GM11168 (cell line): ENCODE measurements around the gene EIF4E2.

Experiments
- in situ Hi-C: fragments of 300-500 bp; cut with MboI; formaldehyde crosslinking; loops from one replicate; pipeline ENCODE4 v1.12.0; 2022; ENCODE audit warnings: low sequenced_read_pairs; ENCODE audit not compliant: unreplicated experiment

EIF4E2 gene

DNA sequence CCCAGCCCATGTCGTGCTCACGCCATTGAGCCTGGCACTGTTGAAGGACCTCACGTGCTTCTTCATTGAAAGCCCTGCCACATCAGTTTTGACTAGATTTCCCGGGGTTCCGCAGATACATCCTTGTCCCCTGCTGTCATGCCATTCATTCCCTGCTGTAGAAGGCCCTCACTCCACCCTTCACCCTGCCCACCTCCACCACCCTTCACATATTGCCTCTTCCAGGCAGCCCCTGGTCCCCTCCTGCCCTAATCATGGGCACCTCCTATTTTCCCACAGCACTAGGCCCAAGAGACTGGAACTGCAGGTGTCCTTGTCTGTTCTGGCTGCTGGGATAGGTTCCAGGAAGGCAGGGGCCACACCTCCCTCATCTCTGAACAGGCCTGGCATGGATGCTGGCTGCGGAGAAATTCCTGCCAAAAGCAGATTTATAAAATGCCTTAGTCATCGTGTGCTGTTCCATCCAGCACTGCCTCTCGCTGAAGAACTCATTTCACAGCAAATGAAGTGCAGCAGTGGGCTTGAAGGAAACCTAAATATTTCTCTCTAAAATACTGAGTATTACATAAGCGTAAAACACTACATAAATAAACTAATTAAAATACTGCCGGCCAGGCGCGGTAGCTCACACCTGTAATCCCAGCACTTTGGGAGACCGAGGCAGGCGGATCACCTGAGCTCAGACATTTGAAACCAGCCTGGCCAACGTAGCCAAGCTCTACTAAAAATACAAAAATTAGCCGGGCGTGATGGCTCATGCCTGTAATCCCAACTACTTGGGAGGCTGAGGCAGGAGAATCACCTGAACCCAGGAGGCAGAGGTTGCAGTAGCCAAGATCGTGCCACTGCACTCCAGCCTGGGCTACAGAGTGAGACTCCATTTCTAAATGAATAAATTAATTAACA lies 38.4 kb downstream of the EIF4E2 start:
- in situ Hi-C loops = no loop called here

GRCh38 chr2:232592772-232593395 lies 42.4 kb downstream of the EIF4E2 start:
- in situ Hi-C loops = no loop called here

DNA sequence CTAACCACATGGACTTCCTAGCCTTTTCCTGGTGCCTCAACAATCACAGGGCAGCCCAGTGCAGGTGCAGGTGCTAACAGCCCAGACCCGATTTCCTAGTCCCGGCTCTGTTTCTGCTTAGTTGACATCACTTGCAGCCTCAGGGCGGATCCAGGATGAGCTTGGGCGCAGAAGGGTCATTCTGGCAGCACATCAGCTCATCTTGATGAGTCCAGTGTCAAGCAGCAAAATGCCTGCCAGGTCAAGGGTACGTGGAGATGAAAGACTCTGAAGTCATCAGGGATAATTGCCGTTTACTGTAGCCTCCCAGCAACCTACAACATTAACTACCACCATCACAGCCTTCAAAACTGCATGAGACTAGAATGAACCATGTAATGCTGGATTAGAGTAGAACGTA lies 43.5 kb downstream of the EIF4E2 start:
- in situ Hi-C loops = no loop called here

DNA sequence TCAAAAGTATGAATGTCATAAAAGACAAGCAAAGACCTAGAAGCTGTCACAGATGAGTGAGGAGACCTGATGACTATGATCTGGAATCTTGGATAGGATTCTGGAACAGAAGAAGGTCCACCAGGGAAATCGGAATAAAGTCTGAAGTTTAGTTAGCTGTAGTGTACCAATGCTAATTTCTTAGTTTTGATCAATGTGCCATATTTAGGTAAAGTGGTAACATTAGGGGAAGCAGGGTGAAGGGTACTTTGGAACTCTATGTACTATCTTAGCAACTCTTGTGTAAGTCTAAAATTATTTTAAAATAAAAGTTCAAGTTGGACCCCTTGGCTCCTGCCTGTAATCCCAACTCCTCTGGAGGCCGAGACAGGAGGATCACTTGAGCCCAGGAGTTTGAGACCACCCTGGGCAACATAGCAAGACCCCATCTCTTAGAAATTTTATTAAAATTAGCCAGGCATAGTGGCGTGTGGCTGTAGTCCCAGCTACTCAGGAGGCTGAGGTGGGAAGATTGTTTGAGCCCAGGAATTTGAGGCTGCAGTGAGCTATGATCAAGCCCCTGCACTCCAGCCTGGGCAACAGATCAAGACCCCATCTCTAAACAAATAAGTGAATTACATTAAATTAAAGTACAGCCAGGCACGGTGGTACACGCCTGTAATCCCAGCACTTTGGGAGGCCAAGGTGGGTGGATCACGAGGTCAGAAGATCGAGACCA lies 47.0 kb downstream of the EIF4E2 start:
- in situ Hi-C loops = no loop called here

DNA sequence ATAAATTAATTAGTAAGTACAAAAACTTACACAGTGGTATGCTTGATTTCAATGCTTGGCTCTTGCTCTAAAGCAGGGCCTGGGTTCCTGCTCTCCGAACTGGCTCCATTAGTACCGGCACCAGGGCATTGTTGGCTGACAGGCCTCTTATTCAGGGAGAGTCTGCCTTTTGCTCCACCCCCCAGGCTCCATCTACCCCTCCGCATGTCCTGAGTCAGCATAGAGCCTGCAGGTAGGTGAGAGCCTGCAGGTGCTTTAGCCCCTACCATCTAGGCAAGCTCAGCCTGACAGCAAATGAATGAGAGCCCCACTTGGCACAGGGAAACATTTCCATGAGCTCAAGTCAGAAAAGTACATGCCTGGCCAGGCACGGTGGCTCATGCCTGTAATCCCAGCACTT lies 47.8 kb downstream of the EIF4E2 start:
- in situ Hi-C loops = no loop called here

- in situ Hi-C loops = no loop called here
These were observed 49.7 kb downstream of the EIF4E2 start for GRCh38 chr2:232600053-232600773.

DNA sequence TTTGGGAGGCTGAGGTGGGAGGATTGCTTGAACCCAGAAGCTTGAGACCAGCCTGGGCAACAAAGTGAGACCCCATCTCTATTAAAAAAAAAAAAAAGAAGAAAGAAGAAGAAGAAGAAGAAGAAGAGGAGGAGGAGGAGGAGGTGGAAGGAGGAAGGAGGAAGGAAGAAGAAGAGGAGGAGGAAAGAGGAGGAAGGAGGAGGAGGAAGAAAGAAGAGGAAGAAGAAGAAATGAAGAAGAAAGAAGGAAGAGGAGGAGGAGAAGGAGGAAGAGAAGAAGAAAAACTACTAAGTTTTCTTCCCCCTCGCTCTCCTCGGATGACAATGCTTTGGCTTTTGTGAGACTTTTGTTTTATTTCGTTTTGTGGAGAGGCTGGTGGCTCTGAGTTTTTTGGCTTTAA lies 52.8 kb downstream of the EIF4E2 start:
- in situ Hi-C loops = no loop called here

DNA sequence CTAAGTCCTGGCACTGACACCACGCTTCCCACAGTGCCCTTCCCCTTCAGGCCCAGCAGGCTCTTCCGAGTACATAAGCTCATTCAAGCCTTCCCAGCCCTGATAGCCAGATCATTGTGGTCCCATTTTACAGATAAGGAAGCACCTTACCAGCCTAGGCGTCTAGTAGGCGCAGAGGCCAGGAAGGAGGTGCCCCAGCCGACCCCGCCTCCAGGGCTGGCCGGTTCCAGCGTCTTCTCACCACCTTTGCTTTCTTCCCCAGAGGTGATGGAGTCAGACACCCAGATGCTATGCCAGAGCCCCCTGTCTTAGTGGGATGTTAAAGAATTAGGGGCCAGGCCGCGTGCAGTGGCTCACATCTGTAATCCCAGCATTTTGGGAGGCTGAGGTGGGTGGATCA lies 54.0 kb downstream of the EIF4E2 start:
- in situ Hi-C loops = no loop called here

DNA sequence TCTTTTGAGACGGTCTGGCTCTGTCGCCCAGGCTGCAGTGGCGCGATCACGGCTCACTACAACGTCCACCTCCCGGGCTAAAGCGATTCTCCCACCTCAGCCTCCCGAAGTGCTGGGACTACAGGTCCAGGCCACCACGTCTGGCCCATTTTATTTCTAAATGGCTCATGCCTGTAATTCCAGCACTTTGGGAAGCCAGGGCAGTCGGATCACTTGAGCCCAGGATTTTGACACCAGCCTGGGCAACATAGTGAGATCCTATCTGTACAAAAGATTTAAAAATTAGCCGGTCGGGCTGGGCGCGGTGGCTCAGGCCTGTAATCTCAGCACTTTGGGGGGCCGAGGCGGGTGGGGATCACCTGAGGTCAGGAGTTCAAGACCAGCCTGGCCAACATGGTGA lies 56.5 kb downstream of the EIF4E2 start:
- in situ Hi-C loops = no loop called here

- in situ Hi-C loops = no loop called here
These were observed 59.1 kb downstream of the EIF4E2 start for GRCh38 chr2:232609607-232610006.

DNA sequence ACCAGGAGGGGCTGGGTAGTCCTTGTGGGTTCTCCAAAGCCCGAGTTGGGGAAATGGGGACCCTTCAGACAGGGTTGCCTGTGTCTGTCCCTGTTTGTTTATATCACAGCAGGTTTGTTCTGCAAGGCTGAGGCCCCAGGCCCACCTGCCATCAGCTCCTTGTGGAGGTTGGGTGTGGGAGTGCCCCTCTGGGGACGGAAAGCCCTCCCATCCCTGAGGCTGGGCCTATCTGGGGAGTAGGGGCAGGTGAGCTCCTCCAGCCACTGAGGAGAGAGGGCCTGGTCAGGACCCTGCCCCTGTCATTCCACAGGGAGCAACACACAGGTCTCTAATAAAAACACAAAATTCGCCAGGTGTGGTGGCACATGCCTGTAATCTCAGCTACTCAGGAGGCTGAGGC lies 59.6 kb downstream of the EIF4E2 start:
- in situ Hi-C loops = no loop called here

DNA sequence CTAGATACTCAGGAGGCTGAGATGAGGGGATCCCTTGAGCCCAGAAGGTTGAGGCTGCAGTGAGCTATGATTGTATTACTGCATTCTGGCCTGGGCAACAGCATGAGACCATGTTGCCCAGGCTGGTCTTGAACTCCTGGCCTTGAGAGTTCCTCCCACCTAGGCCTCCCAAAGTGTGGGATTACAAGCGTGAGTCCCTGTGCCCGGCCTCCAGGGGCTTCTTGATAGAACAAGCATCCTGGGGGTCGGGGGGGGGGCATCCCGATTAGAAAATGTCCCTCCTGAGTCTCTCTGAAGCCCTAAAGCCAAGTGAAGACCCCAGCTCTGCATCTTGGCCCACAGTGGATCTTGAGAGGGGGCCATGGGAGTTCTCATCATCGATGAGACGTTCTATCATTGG lies 60.6 kb downstream of the EIF4E2 start:
- in situ Hi-C loops = no loop called here

DNA sequence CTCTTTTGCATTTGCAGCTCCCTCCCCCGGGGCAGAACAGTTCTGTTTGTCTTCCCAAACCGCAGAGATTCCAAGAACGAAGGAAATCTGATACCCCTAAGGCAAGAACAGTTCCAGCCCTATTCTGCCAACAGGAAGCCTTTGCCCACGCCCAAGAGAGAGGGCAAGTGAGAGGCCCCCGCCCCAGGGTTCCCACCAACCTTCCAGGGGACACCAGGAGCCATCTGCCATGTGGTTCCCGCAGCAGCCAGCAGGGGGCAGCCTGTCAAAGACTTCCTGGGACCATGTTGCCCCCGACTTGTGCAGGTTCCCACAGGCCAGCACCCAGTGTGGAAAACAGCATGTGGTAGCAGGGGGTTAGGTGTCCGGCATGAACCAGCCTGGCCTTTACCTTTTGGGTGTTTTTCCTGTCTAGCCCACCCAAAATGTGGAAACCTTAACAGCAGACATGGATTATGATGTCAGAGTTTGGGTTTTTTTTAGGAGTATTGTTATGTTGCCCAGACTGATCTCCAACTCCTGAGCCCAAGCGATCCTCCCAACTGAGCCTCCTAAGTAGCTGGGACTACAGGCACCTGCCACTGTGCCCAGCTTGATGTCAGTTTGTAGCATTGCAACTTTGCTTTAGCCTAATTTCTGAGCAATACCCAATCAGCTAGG lies 61.2 kb downstream of the EIF4E2 start:
- in situ Hi-C loops = no loop called here

- in situ Hi-C loops = no loop called here
These were observed 63.1 kb downstream of the EIF4E2 start for GRCh38 chr2:232613538-232614134.

- in situ Hi-C loops = no loop called here
These were observed 64.8 kb downstream of the EIF4E2 start for GRCh38 chr2:232615339-232615738.
